SHP77 treated with DMSO at 0.1 percent for 48 hours (cell line): Measurements from ENCODE around the gene SH3PXD2B.

Experiments used
- DNase-seq: peaks from one replicate; lab custom pipeline; 2025; lab: John Stamatoyannopoulos, UW

The SH3PXD2B gene

GRCh38 chr5:172454358-172455086 is at the start of gene SH3PXD2B:
Gene SH3PXD2B (minus strand): TSS chr5:172454525. CDS start chr5:172454352, 173 bp downstream.
- peak; percentile 70 for DNase-seq

DNA sequence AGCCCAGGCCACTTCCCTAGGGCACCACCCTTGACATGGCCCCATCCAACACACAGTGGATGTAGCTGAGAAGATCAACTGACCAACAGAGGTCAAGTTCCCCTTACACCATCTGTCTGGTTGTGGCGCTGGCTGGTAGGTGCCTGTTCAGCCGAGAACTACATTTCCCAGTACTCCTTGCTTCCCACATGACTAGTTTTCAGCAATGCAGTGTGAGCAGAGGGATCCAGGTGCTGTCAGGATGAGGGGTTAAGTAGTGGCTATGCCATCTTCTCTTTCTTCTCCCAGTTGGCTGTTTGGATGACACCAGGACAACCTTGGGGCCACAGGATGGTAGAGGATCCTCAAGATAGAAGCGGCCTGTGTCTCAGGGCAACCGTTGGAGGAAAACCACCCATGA is 48.6 kb upstream of the SH3PXD2B start:
- DNase-seq = peak; percentile 49

DNA sequence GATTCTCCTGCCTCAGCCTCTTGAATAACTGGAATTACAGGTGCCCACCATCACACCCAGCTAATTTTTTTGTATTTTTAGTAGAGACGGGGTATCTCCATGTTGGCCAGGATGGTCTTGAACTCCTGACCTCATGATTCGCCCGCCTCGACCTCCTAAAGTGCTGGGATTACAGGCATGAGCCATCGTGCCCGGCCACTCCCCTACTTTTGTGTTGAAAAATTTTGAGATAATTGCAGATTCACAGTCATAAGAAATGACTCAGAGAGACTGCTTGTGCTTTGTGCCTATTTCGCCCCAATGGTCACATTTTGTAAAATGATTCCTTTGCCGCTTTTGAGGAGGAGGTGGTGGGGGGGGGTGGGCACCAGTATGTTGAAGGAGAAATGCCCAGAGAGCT is 48.1 kb upstream of the SH3PXD2B start:
- DNase-seq = no peak

GRCh38 chr5:172501708-172502320 is 47.5 kb upstream of the SH3PXD2B start:
- no peak for DNase-seq

DNA sequence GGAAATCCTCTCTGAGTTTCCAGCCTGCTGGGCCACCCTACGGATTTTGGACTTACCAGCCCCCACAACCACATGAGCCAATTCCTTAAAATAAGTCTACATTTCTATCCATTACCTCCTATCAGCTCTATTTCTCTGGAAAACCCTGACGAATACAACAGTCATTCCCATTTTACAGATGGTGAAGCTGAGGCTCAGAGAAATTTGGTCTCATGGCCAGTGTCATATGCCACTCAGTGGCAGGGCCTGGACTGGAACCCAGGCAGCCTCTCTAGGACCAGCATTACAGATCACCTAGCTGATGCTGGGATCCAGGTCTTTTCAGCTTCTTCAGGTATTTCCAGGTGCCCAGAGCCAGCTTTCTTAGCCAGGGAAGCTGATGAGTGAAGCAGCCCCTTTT is 45.0 kb upstream of the SH3PXD2B start:
- DNase-seq = no peak

- no peak for DNase-seq
These were observed 44.3 kb upstream of the SH3PXD2B start for GRCh38 chr5:172498431-172499129.

DNA sequence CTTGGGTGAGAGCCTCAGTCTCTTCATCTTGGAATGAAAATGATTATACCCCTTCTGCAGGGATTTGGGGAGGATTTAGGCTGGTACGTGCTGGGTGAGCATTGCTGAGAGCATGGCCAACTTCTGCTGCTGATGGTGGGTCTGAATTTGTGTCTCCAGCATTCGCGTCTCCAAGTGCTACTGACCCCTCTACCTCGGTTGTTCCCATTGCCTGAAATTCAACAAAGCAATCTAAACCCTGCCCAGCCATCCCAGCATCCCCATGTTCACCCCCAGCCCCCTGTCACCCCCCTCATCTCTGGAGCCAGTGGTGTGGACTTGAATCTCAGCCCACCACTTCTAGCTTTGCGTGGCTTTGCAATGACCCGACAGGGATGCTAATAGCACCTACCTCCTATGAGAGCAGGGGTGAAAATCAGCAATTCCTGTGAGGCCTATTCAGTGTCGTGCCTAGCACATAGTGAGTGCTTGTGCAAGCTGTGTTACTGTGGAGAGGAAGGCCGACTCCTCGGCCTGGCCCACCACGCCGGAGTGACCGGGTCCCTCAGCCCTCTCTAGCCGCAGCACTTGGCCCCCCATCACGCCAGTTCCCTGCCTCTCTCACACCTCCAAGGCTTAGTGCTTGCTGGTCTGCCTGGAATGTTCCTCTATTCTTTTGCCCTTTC is 43.4 kb upstream of the SH3PXD2B start:
- DNase-seq = no peak

- DNase-seq = no peak
These were observed 42.5 kb upstream of the SH3PXD2B start for GRCh38 chr5:172496671-172497371.

DNA sequence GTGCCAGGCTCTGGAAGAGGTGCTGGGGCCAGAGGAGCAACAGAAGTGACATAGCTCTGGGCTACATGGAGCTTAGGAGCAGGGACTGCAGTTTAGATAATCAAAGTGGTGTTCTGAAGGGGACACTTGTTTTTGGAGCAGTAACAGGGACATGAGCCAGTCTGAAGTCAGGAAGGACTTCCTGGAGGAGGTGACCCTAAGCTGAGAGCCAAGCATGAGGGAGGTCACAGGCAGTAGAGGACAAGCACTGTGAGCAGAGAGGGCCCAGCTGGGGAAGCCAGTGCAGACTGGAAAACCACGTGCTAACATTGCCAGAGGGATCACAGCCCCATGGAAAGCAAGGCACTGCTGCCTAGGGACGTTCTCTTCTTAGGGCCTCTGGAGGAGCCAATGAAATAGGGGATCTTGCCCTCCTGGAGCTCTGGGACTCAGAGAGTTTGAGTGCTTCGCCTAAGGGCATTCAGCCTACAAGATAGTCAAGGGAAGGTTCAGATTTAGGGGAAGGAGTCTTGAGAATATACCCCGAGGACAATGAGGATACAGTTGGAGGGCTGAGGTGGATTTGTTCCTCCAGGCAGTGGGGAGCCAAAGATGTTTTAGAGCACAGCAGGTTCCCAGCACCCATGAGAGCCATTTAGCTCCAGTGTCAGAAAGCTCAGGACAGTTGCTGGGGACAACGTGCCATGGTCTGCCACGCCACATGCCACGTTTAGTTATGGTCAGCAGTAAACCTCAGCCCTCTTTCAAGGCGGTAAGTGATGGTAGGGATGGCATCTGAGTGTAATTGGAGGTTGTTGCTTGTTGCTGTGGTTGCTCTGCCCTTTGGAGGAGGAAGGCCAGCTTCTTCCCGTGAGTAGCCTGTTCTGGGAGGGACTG is 40.5 kb upstream of the SH3PXD2B start:
- DNase-seq = no peak

GRCh38 chr5:172493906-172494305 is 39.6 kb upstream of the SH3PXD2B start:
- DNase-seq = no peak

GRCh38 chr5:172493461-172493860 is 39.1 kb upstream of the SH3PXD2B start:
- no peak for DNase-seq

- no peak for DNase-seq
These were observed 38.7 kb upstream of the SH3PXD2B start for GRCh38 chr5:172493002-172493401.

DNA sequence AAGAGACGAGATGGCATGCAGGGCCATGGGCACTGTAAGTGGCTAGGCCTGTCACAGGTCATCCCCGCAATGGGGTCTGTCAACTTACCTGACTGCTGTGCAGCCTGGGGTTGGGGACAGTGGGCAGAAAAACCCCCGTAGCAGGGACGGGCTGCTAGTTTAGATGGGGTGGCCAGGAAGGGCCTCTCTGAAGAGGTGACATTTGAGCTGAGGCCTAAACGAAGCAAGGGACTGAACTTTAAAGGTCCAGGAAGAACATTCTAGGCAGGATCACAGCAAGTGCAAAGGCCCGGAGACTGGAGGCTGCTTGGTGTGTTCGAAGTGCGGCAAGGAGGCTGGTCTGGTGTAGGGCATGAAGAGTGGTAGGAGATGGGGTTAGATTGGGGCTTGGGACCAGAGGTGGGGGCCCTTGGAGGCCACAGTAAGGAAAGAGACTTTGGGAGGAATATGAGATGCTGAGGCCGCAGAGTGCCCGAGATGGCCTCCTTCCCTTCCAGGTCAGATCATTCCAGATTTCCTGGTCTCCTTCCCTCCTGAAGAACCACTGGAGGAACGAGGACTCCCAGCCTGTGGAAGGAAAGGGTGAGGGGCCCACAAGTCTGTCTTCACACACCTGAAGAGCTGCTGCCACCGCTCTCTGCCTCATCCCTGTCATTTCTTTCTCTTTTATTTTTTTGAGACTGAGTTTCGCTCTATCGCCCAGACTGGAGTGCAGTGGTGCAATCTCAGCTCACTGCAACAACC is 37.9 kb upstream of the SH3PXD2B start:
- no peak for DNase-seq

DNA sequence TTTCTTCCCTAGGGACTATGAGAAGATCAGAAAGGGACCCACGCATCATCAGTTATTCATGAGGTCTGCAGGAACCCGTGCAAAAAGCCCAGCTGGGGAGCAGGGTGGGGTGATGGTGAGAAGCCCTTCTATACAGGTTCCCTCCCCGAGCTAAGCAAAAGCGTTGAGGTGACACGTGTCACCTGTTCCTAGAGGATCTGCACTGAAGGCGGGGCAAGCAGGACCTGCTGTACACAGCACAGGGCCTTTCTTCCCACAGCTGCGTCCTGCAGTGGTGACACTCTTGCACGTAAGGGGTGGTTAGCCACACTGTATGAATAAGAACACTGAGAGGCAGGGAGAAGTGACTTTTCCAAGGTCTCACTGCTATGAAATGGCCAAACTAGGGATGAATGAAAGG is 37.2 kb upstream of the SH3PXD2B start:
- no peak for DNase-seq

DNA sequence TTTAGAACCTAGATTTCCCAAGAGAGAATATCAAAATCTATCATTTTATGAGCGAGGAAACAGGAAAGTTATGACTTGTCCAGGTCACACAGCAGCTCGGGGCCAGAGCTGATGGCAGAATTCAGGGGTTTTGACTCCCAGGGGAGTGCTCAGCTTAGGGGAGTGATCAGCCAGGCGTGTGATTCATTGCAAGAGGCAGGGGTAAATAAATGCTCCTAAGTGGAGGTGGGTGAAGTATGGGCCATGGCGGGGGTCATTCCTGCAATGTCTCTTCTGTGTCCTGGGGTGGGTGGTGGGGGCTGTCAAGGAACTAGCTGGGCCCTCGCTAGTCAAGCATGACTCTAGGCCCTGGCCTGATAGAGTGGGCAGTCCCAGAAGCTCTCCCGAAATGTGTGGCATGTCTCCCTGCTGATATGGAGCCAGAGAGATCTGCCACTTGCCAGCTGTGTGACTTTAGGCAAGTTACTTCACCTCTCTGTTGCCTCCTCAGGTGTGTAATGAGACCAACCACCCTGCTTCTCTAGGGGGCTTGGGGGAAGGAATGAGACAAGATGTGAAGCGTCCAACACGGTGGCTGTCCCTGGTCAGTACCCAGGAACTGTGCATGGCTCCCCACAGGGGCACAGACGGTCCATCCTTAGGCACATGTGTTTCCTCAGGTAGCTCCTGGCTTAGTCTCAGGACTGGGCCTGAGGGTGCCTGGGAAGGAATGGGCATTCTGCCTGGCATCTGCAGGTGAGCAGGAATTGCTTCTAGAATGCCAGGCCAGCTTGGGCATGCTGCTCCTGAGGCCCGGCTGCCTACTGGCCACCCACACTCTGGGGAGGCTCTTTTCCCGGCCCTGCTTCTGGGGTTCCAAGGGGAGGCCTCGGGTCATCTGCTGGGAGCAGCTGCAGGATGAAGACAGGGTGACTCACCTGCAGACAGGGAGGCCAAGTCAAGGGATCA is 36.5 kb upstream of the SH3PXD2B start:
- DNase-seq = no peak

- DNase-seq = no peak
These were observed 33.9 kb upstream of the SH3PXD2B start for GRCh38 chr5:172488221-172488620.

- DNase-seq = no peak
These were observed 33.3 kb upstream of the SH3PXD2B start for GRCh38 chr5:172487671-172488070.

GRCh38 chr5:172486912-172487311 is 32.6 kb upstream of the SH3PXD2B start:
- no peak for DNase-seq

GRCh38 chr5:172486451-172486850 is 32.1 kb upstream of the SH3PXD2B start:
- no peak for DNase-seq
